ENCODE results near the gene RPS6KA1. TPM values are rescaled to one million over a fixed set of nuclear protein-coding genes. Genes with fewer than 3 reads are reported as not detected.

RPS6KA1 gene
- total and polyA plus RNA-seq, 2 of the 8 experiments (the other 6 are each of a cell fraction or from before 2014, with no cell fraction given), result 44.3 to 55.0 TPM

GRCh38 chr1:26550946-26551345 lies 21.4 kb downstream of the RPS6KA1 start:
- Histone ChIP-seq H4K91ac (replicated peaks; ENCODE audit: insufficient read length, low read length) (no peak overlapping the region), H3K79me2 (ENCODE audit: control insufficient read depth in 1 of 2, insufficient read depth in 2 of 2, low read length in 2 of 2) (no peaks in the 10 kb centered on the region), H2BK15ac (ENCODE audit: low read length) (no peak overlapping the region), H3K9me3 (ENCODE audit: insufficient read depth in 2 of 2, low read depth in 1 of 2, low read length in 1 of 2) (no peaks in the 10 kb centered on the region), H2AFZ (ENCODE audit: low read length) (no peak overlapping the region), H2AK5ac (ENCODE audit: low read depth, low read length) (no peak overlapping the region), H3K23ac (ENCODE audit: insufficient read length) (no peak overlapping the region), H3K4me3 (ENCODE audit: extremely low read depth in 1 of 4, insufficient read depth in 2 of 4, low read depth in 3 of 4, low read length in 4 of 4) (no peak overlapping the region), H2BK120ac (replicated peaks; ENCODE audit: low read depth, low read length) (no peak overlapping the region), H3K14ac (ENCODE audit: insufficient read length) (no peak overlapping the region), H3K23me2 (ENCODE audit: low read depth, low read length) (no peaks in the 10 kb centered on the region), H2BK12ac (ENCODE audit: low read depth, low read length) (no peak overlapping the region), H3K4me1 (replicated peaks in 1 of 4; ENCODE audit: control insufficient read depth in 3 of 4, insufficient read depth in 4 of 4, low read length in 3 of 4) (no peaks in the 10 kb centered on the region), H4K8ac (ENCODE audit: extremely low read depth, insufficient read depth, low read length) (no peak overlapping the region), H3K9ac (replicated peaks in 1 of 4; ENCODE audit: extremely low read depth in 1 of 4, low read depth in 3 of 4, low read length in 3 of 4) (no peak overlapping the region), H2BK20ac (ENCODE audit: low read length) (no peak overlapping the region), H3K27ac (ENCODE audit: low read depth, low read length) (no peak overlapping the region), H3K27me3 (replicated peaks in 1 of 4; ENCODE audit: control insufficient read depth in 3 of 4, extremely low read depth in 1 of 4, insufficient read depth in 3 of 4, low read length in 3 of 4) (no peaks in the 10 kb centered on the region), H3K4me2 (ENCODE audit: insufficient read depth in 1 of 2, low read depth in 2 of 2, low read length in 2 of 2) (no peak overlapping the region), H3K18ac (ENCODE audit: extremely low read depth, low read length) (no peak overlapping the region), H3K79me1 (ENCODE audit: low read depth, low read length) (peaks cover 3% of the 10 kb centered on the region; the same call in 1 of the 2 replicates), H3K36me3 (ENCODE audit: control insufficient read depth in 2 of 4, insufficient read depth in 4 of 4, low read length in 3 of 4) (peaks cover 0 to 34% (median 9%) of the 10 kb centered on the region in 4 experiments; a peak in 6 of 8 replicates), H3K56ac (replicated peaks; ENCODE audit: insufficient read length, low read depth, low read length) (no peak overlapping the region), H4K20me1 (replicated peaks in 1 of 2; ENCODE audit: control insufficient read depth in 1 of 2, insufficient read depth in 2 of 2, low read length in 2 of 2) (peaks cover 0 to 6% of the 10 kb centered on the region in 2 experiments), H3K4ac (replicated peaks; ENCODE audit: insufficient read length, low read depth, low read length) (no peak overlapping the region), H4K5ac (ENCODE audit: insufficient read length, low read depth, low read length) (no peak overlapping the region), H2BK5ac (ENCODE audit: low read depth, low read length) (no peak overlapping the region)
- ChIA-PET POLR2A (ENCODE audit: partially characterized antibody) (interaction anchor here (0.5 to 1.4 kb wide), 2 partner anchors 33 to 259 kb away, joined by 3 read pairs; no protein-coding TSS in a partner anchor), CTCF (ENCODE audit: partially characterized antibody) (interaction anchor here (1.5 to 7.6 kb wide), 2 partner anchors 11 to 14 kb away, joined by 5 to 81 read pairs; no protein-coding TSS in a partner anchor)
- DNase-seq (ENCODE audit: low read depth in 1 of 2, low spot score in 2 of 2) (no peak), FAIRE-seq (no peak)
- WGBS, 2 experiments (ENCODE audit: extremely low coverage in 1 of 2, insufficient coverage in 1 of 2, insufficient read length in 1 of 2, insufficient replicate concordance in 2 of 2, low coverage in 1 of 2, low lambda C conversion rate in 2 of 2, missing lambda C conversion rate in 1 of 2), result 88% methylated on average over 3 of the region's 3 CpGs; no CpG with 5 or more reads in 1 of the 2 experiments
- TF ChIP-seq TAF1 (IDR thresholded peaks at IDR 0.05; ENCODE audit: low read depth, low read length), result no peak
- no peak for TF ChIP-seq SIN3A (conservative IDR thresholded peaks at IDR 0.05 in 1 of 2, IDR thresholded peaks at IDR 0.05 in 1 of 2; ENCODE audit: low read depth in 1 of 2, low read length in 2 of 2)
- TF ChIP-seq PHF8 (conservative IDR thresholded peaks at IDR 0.05; ENCODE audit: low read depth, low read length), result no peak
- no peak for TF ChIP-seq TAF7 (optimal IDR thresholded peaks at IDR 0.05; ENCODE audit: borderline replicate concordance, low read depth, low read length)
- TF ChIP-seq CTCF (IDR thresholded peaks at IDR 0.05; ENCODE audit: control extremely low read depth in 1 of 3, insufficient read depth in 1 of 3, low read depth in 1 of 3, low read length in 3 of 3), result no peak

Measured in H1 (cell line).